Astrocyte of the cerebellum (primary cell): ENCODE measurements around the gene RASSF5.

Source experiments
- DNase-seq: peaks from one replicate; pipeline ENCODE4 v3.0.0-alpha.2; 2011; ENCODE audit warnings: low read depth
- H3K4me3 ChIP-seq: 2 replicates; pipeline ENCODE4 v1.5.1; 2011; ENCODE audit warnings: mild to moderate bottlenecking, low read depth, low read length, moderate library complexity
- in situ Hi-C: cut with HindIII; loops from 2 replicates; pipeline ENCODE4 v1.10.0; 2017; ENCODE audit warnings: low sequenced_read_pairs
- TF ChIP-seq, protein P1 (sequence below): IDR thresholded peaks from 2 replicates; pipeline ENCODE4 v1.5.1; 2012; ENCODE audit warnings: low read length, low read depth, moderate library complexity, mild to moderate bottlenecking; ENCODE audit errors: missing control alignments

RASSF5 gene

DNA sequence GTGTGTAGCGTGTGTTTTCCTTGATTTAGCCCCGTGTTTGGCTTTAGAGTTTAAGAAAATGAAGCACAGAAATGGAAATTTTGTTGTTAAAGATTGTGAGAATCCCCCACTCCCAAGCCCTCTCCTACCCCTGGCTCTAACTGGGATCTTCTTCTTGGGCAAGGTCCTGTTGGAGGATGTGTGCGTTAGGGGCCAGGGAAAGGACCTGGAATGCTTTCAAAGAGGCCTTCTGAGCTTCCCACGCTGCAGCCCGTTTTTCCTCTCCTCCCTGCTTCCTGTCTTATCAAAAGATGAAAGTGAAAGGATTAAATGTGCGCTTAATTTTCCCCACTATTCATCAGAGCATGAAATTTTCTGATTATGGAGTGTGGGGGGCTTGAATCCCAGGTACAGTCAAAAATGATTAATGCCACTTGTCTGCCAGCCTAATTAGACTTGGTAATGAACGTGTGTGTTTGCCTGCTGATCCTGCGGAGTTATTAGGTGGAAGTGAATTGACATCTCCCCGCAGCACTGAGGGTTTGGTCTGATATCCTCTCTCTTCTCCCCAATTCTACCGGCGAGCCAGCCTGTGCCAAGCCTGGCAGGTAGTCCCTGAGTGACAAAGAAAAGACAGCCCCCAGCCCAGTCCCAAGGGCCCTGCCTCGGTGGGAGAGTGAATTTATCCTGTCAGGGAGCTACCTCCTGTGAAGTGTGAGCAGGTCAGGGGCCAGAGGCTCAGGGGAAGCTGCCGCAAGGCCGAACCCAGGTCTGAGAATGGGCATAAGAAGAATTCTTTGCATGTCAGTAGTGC lies 4.9 kb downstream of the RASSF5 start:
- TF ChIP-seq, protein P1, sequence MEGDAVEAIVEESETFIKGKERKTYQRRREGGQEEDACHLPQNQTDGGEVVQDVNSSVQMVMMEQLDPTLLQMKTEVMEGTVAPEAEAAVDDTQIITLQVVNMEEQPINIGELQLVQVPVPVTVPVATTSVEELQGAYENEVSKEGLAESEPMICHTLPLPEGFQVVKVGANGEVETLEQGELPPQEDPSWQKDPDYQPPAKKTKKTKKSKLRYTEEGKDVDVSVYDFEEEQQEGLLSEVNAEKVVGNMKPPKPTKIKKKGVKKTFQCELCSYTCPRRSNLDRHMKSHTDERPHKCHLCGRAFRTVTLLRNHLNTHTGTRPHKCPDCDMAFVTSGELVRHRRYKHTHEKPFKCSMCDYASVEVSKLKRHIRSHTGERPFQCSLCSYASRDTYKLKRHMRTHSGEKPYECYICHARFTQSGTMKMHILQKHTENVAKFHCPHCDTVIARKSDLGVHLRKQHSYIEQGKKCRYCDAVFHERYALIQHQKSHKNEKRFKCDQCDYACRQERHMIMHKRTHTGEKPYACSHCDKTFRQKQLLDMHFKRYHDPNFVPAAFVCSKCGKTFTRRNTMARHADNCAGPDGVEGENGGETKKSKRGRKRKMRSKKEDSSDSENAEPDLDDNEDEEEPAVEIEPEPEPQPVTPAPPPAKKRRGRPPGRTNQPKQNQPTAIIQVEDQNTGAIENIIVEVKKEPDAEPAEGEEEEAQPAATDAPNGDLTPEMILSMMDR, result no peak
- in situ Hi-C loops, result no loop called here
- DNase-seq, result no peak
- H3K4me3 ChIP-seq, result no peak overlapping the region

DNA sequence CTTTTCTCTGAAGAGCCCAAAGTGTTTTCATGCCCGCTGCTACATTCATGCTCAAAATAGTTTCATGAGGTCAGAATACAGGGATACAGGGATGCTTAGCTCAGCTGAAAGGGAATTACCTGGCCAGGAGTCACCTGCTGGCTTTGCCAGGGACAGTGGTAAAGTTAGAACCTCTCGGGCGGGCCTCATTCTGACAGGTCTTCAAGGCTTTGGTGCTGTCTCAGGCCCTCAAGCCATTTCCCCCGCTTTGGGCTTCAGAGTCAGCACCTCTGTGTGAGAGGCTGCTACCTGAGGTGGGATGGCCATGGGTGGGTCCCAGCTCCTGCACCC lies 5.5 kb downstream of the RASSF5 start:
- no peak for DNase-seq
- H3K4me3 ChIP-seq, result no peak overlapping the region
- TF ChIP-seq, protein P1, result no peak
- in situ Hi-C loops, result no loop called here

DNA sequence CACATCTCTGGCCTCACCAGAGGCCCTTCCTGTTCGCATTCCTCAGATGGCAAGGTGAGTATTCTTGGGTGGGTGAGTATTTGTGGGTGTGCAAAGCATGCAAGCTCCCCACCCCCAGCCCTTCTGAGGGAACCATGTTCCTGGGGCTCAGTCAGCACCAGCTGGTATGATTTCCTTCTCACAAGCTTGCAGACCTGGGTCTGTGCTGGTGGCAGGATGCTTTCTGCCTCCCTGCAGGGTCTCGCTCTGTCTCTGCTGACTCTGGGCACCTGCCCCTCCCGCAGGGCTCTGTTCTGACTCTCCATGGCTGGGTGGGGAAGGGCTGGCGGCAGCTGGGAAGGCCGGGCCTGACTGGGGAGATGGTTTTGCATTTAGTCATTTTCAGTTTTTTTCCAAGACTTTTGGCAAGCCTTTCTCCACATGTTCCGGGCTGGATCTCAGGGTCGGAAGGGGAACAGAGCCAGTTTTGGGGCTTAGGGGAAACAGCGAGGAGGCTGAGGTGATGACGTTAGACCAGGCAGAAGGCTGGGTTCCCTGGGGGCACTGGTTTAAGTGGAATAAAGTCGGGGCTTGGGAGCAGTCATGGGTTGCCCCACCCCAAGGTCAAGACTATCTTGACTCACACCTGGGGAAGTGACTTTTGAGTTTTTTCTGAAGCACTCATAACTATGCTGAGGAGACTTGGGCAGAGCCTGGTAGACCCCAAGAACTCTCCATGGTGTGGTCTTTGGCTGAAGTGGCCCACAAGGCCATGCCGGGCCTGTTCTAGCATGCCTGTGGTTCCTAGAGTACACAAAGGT lies 6.2 kb downstream of the RASSF5 start:
- TF ChIP-seq, protein P1, result no peak
- in situ Hi-C loops, result no loop called here
- H3K4me3 ChIP-seq, result no peak overlapping the region
- DNase-seq, result peak; percentile 85

DNA sequence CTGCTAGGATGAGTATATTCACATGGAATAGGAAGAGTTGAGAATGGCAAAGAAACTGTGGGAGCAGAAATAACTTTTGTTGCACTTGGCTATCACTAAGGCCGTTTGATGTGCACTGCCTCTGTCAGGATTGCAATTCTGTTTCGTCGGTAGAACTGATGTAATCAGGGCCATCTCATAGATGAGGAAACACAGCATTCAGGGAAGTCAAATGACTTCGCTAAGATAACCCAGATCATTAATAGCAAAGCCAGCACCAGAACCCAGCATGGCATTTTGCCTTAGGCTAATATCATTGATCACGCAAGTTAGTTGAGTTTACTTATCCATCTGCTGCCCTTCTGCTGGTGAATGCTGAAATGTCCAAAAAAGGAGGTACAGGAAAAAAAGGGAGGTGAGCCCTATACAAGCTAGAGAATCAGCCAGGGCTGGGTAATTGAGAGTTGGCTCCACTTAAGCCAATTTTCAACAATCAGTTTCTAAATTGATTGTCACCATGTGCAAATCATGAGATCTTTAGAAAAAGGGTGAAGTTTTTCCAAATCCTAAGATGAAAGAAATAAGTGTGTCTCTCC lies 7.6 kb downstream of the RASSF5 start:
- H3K4me3 ChIP-seq, result no peak overlapping the region
- TF ChIP-seq, protein P1, result no peak
- no peak for DNase-seq
- in situ Hi-C loops, result no loop called here

DNA sequence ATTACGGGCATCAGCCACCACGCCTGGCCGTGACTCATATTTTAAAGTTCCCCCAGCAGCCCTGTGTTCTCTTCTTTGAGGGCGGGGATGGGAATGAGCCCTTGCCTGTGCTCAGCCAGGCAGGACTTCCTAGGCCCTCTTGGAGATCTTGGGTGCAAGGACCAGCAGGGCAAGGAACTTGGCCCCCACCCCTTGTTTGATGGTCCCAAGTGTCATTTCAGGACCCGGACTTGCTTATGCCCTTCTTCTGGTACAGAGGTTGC lies 9.3 kb downstream of the RASSF5 start:
- DNase-seq, result no peak
- H3K4me3 ChIP-seq, result no peak overlapping the region
- TF ChIP-seq, protein P1, result no peak
- in situ Hi-C loops, result no loop called here

DNA sequence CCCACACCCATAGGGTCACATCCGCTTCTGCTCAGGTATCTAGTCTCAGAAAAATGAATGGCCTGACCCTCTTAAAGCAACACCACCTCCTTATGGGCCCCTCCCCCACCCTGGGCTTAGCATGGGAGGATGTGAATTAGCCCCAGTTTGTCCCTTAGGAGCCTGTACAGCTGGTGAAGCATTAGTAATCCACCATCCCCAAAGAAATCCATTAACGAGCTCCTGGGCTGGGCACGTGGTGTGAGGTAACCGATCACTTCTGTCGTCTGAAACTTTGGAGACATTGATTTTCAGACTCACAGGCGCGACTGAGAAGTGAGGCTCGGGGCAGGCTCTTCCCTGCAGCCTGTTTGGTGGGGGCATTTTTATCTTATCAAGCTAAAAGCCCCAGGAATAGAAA lies 10.5 kb downstream of the RASSF5 start:
- in situ Hi-C loops, result no loop called here
- H3K4me3 ChIP-seq, result no peak overlapping the region
- TF ChIP-seq, protein P1, result no peak
- DNase-seq, result no peak
